HG03139 (cell line): ENCODE measurements around the gene STARD13.

Experiments
- ATAC-seq: cut with Tn5 transposase; IDR thresholded peaks from one replicate; pipeline ENCODE4 v1.9.1; 2021; ENCODE audit not compliant: unreplicated experiment

STARD13 gene

DNA sequence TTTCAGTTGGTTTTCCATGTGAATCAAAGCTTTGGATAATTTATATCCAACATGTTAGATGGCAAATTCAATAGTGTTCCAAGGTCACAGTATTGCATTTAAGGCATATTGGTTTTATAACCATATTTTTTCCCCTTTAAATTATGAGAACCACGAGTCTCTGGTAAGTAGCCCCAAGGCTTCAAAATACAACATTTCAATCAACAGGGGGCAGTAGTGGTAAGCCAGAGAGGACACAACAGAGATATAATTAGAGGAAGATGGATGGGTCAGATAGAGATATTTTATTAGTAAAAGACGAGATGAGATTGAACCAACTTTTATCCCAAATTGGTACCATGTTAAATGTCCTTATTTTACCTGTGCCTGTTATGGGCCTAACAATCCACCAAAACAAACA, 216.2 kb downstream of the STARD13 start:
- no peak for ATAC-seq

DNA sequence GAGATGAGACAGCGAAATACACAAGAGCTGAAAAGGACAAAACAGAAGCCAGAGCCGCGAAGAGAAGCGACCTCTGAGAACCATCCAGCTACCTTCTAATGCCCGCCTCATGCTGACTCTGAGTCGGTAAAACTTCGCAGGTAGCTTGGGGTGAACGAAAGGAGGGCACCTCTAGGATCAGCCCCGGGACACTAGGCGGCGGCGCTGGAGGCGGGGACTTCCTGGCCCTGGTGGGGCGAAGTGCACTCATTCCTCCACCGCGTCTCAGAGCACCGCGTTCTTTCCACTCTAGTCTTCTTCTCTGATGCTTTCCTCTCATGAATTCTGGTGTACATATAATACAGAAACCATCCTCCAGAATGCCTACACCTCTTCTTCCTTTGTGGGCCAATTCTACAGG, 219.2 kb downstream of the STARD13 start:
- no peak for ATAC-seq

DNA sequence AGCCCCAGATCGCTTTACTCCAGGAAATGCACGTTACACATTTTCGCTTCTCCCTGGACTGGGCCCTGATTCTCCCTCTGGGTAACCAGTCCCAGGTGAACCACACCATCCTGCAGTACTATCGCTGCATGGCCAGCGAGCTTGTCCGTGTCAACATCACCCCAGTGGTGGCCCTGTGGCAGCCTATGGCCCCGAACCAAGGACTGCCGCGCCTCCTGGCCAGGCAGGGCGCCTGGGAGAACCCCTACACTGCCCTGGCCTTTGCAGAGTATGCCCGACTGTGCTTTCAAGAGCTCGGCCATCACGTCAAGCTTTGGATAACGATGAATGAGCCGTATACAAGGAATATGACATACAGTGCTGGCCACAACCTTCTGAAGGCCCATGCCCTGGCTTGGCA, 224.7 kb downstream of the STARD13 start:
- no peak for ATAC-seq

DNA sequence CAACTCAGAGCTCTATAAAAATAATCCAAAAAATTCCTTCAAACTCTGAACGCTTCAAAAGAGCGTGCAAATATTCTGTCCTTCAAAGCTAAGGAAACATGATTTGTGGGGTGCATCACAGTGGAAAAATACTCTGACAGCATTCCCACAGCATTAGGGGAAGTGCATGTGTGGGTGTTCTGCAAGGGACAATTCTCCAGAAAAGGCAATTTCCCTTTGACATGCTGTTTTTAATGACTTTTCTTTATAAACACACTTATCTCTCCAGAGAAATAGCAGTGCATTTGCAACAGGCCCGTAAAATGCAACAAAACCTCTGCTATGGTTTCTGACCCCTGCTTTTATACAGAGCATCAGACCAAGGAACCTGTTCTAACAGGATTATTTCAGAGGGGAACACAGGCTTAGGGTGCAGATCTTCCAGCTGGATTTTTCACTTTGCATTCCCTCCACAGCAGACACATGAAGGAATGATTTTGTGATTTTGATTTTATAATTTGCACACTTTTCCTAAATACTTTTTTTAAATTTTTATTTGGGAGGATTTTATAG, 226.7 kb downstream of the STARD13 start:
- no peak for ATAC-seq

DNA sequence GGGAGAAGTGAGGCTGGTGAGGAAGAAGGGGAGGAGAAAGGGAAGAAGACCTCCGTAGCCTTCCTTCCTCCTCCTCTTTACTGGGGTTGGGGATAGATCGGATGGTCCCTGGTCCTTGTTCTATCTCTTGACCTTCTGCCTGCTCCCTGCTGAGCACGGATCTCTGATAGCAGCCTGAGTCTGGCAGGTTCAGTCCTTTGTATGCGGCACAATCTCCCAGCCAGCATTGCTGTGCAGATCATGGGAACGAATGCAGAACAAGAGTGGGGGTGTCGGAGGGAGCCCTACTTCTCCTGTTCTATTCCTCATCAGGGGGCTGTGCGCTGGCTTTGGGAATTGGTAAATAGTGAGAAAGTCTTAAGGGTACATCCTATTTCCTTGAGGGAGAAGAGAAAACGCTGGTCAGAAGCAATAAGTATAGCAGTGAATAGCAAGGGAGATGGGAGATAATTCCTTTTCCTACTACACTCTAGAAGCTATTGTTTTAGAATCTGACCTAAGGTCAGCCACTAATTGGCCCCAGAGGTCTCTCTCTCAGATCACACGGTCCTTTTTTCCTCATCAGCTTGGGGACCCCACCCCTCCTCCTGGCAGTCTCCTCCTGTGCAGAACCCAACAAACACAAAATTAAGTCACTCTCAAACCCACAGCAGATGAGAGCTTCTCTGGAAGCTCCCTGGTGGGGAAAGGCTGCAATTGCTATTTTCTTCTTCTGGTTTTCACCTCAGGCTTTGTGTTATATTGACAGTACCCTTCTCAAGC, 228.4 kb downstream of the STARD13 start:
- ATAC-seq, result no peak

DNA sequence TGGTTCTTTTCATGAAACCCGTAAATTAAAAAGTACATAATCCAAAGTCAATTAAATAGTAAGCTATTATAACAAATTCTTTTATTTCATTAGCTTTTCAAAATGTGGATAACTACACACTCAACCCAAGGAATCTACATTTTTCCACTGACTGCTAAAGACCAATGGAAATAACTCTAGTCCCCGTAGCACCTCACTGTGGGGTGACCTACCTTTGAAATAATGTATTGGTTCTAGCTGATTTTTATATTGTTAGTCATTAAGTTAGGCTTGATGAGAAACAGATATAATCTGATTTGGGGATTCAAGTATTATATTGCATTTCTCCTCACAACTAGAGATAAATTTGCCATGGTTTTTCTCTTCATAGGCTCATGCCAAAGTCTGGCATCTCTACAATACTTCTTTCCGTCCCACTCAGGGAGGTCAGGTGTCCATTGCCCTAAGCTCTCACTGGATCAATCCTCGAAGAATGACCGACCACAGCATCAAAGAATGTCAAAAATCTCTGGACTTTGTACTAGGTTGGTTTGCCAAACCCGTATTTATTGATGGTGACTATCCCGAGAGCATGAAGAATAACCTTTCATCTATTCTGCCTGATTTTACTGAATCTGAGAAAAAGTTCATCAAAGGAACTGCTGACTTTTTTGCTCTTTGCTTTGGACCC, 232.0 kb downstream of the STARD13 start:
- ATAC-seq, result no peak
